ENCODE measurements around the gene HK2.

DNA sequence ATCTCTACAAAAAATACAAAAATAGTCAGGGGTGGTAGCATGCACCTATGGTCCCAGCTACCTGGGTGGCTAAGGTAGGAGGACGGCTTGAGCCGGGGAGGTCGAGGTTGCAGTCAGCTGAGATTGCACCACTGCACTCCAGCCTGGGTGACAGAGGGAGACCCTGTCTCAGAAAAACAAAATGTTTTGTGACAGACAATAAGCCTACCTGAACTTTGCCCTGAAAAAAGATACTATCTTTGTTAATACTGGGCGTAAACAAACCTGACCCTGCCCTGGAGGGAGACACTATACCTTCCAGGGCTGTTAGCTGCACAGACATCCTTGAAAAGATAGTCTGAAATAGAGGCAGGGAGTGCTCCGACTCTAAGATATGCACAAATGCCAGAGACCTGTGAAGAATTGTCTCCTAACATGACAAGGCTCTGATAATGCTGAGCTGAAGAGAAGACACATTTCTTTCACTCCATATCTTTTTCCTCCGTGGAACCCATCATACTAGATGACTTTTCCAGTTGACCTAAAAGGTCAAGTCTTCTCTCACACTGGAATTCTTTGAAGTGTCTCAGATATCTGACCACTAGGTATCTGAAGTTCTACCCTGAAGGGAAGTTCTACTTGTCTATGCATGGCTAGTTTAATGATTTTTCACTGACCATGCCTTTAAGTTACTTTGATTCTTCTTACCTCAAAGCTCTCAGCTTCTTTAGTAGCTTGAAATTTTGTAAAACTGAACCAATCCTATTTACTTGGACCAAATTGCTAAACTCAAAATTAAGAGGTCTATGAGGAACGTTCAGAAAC lies 20.9 kb upstream of the HK2 start:
- TF ChIP-seq, protein P1, sequence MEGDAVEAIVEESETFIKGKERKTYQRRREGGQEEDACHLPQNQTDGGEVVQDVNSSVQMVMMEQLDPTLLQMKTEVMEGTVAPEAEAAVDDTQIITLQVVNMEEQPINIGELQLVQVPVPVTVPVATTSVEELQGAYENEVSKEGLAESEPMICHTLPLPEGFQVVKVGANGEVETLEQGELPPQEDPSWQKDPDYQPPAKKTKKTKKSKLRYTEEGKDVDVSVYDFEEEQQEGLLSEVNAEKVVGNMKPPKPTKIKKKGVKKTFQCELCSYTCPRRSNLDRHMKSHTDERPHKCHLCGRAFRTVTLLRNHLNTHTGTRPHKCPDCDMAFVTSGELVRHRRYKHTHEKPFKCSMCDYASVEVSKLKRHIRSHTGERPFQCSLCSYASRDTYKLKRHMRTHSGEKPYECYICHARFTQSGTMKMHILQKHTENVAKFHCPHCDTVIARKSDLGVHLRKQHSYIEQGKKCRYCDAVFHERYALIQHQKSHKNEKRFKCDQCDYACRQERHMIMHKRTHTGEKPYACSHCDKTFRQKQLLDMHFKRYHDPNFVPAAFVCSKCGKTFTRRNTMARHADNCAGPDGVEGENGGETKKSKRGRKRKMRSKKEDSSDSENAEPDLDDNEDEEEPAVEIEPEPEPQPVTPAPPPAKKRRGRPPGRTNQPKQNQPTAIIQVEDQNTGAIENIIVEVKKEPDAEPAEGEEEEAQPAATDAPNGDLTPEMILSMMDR (IDR thresholded peaks at IDR 0.05) = no peak
- TF ChIP-seq POLR2A (IDR thresholded peaks at IDR 0.05) = no peak
